ENCODE measurements around the gene SLC44A2.

Gene SLC44A2

GRCh38 chr19:10682397-10683063 lies 57.2 kb downstream of the SLC44A2 start:
- DNase-seq (ENCODE audit: low read depth in 2 of 2), result no peak

- DNase-seq (ENCODE audit: low read depth in 2 of 2), result no peak
Observed at GRCh38 chr19:10683064-10683426, 57.7 kb downstream of the SLC44A2 start.

GRCh38 chr19:10683582-10683981 lies 58.2 kb downstream of the SLC44A2 start:
- no peak for DNase-seq (ENCODE audit: low read depth in 2 of 2)

GRCh38 chr19:10685210-10685609 lies 59.9 kb downstream of the SLC44A2 start:
- no peak for DNase-seq (ENCODE audit: low read depth in 2 of 2)

GRCh38 chr19:10686193-10686592 lies 60.8 kb downstream of the SLC44A2 start:
- DNase-seq (ENCODE audit: low read depth in 2 of 2), result no peak

GRCh38 chr19:10686661-10687517 lies 61.5 kb downstream of the SLC44A2 start:
- DNase-seq (ENCODE audit: low read depth in 2 of 2), result no peak

GRCh38 chr19:10687518-10688288 lies 62.4 kb downstream of the SLC44A2 start:
- no peak for DNase-seq (ENCODE audit: low read depth in 2 of 2)

GRCh38 chr19:10688545-10689280 lies 63.4 kb downstream of the SLC44A2 start:
- no peak for DNase-seq (ENCODE audit: low read depth in 2 of 2)

GRCh38 chr19:10690341-10690781 lies 65.0 kb downstream of the SLC44A2 start:
- DNase-seq (ENCODE audit: low read depth in 2 of 2), result no peak

- no peak for DNase-seq (ENCODE audit: low read depth in 2 of 2)
Observed at GRCh38 chr19:10691178-10691881, 66.0 kb downstream of the SLC44A2 start.

- DNase-seq (ENCODE audit: low read depth in 2 of 2), result no peak
Observed at GRCh38 chr19:10691883-10692282, 66.5 kb downstream of the SLC44A2 start.

GRCh38 chr19:10692673-10693264 lies 67.4 kb downstream of the SLC44A2 start:
- no peak for DNase-seq (ENCODE audit: low read depth in 2 of 2)

Data from stimulated activated CD4-positive, alpha-beta T cell treated with anti-CD3 and anti-CD28 coated beads, Interleukin-4, amount 100 ng/mL, for 48 hours (primary cell).